Activated naive CD4-positive, alpha-beta T cell treated with anti-CD3 and anti-CD28 coated beads, Interleukin-2, amount 50 U/mL, for 24 hours (primary cell): Measurements from ENCODE around the gene PFDN4.
"Not testable (repeated sequence)": the region's sequence is repeated elsewhere in the genome, so short reads cannot be mapped to it uniquely, and the experiment has no call there.

Experiments used
- H3K27ac Mint-ChIP-seq: one replicate; pipeline ENCODE4 v1.8.0; 2021; ENCODE audit warnings: mild to moderate bottlenecking, mixed read lengths
- H3K27me3 Mint-ChIP-seq: one replicate; pipeline ENCODE4 v1.8.0; 2021; ENCODE audit warnings: mixed read lengths
- H3K36me3 Mint-ChIP-seq: one replicate; pipeline ENCODE4 v1.8.0; 2021; ENCODE audit warnings: mixed read lengths
- H3K4me1 Mint-ChIP-seq: one replicate; pipeline ENCODE4 v1.8.0; 2021; ENCODE audit warnings: mixed read lengths
- H3K4me3 Mint-ChIP-seq: one replicate; pipeline ENCODE4 v1.8.0; 2021; ENCODE audit warnings: mild to moderate bottlenecking, mixed read lengths
- H3K9me3 Mint-ChIP-seq: one replicate; pipeline ENCODE4 v1.8.0; 2021; ENCODE audit warnings: mixed read lengths

Gene PFDN4

GRCh38 chr20:54257071-54257816 lies 49.4 kb downstream of the PFDN4 start:
- Mint-ChIP-seq H3K9me3 (no peaks in the 10 kb centered on the region), H3K27me3 (peaks cover 7% of the 10 kb centered on the region), H3K36me3 (no peaks in the 10 kb centered on the region), H3K27ac (no peak overlapping the region), H3K4me3 (no peak overlapping the region), H3K4me1 (no peaks in the 10 kb centered on the region)

- Mint-ChIP-seq H3K4me1 (no peaks in the 10 kb centered on the region), H3K27ac (no peak overlapping the region), H3K4me3 (no peak overlapping the region), H3K27me3 (peaks cover 7% of the 10 kb centered on the region), H3K9me3 (no peaks in the 10 kb centered on the region), H3K36me3 (no peaks in the 10 kb centered on the region)
Measured at GRCh38 chr20:54260116-54260515, 52.2 kb downstream of the PFDN4 start.

- H3K4me3 Mint-ChIP-seq, result no peak overlapping the region
- peaks cover 4% of the 10 kb centered on the region for H3K27me3 Mint-ChIP-seq
- H3K36me3 Mint-ChIP-seq, result no peaks in the 10 kb centered on the region
- H3K4me1 Mint-ChIP-seq, result peaks cover 10% of the 10 kb centered on the region
- no peaks in the 10 kb centered on the region for H3K9me3 Mint-ChIP-seq
- H3K27ac Mint-ChIP-seq, result no peak overlapping the region
Measured at GRCh38 chr20:54262671-54263070, 54.8 kb downstream of the PFDN4 start.

- Mint-ChIP-seq H3K4me3 (no peak overlapping the region), H3K27me3 (peaks cover 4% of the 10 kb centered on the region), H3K36me3 (no peaks in the 10 kb centered on the region), H3K27ac (no peak overlapping the region), H3K9me3 (no peaks in the 10 kb centered on the region), H3K4me1 (peaks cover 10% of the 10 kb centered on the region)
Measured at GRCh38 chr20:54263116-54263690, 55.3 kb downstream of the PFDN4 start.

GRCh38 chr20:54265791-54266190 lies 57.9 kb downstream of the PFDN4 start:
- not testable (repeated sequence) for H3K27ac Mint-ChIP-seq, H3K36me3 Mint-ChIP-seq, H3K27me3 Mint-ChIP-seq, H3K4me3 Mint-ChIP-seq, H3K9me3 Mint-ChIP-seq
- H3K4me1 Mint-ChIP-seq, result peaks cover 10% of the 10 kb centered on the region

- peaks cover 15% of the 10 kb centered on the region for H3K4me1 Mint-ChIP-seq
- no peak overlapping the region for H3K4me3 Mint-ChIP-seq
- no peaks in the 10 kb centered on the region for H3K9me3 Mint-ChIP-seq
- H3K27ac Mint-ChIP-seq, result no peak overlapping the region
- H3K36me3 Mint-ChIP-seq, result no peaks in the 10 kb centered on the region
- H3K27me3 Mint-ChIP-seq, result no peaks in the 10 kb centered on the region
Measured at GRCh38 chr20:54266844-54267243, 59.0 kb downstream of the PFDN4 start.

- Mint-ChIP-seq H3K4me1 (peaks cover 16% of the 10 kb centered on the region), H3K27me3 (no peaks in the 10 kb centered on the region), H3K27ac (no peak overlapping the region), H3K36me3 (no peaks in the 10 kb centered on the region), H3K4me3 (no peak overlapping the region), H3K9me3 (no peaks in the 10 kb centered on the region)
Measured at GRCh38 chr20:54267483-54268003, 59.7 kb downstream of the PFDN4 start.

GRCh38 chr20:54268941-54269340 lies 61.1 kb downstream of the PFDN4 start:
- Mint-ChIP-seq H3K36me3 (no peaks in the 10 kb centered on the region), H3K27ac (no peak overlapping the region), H3K9me3 (no peaks in the 10 kb centered on the region), H3K4me1 (peaks cover 16% of the 10 kb centered on the region), H3K27me3 (no peaks in the 10 kb centered on the region), H3K4me3 (no peak overlapping the region)
